ENCODE results near the gene TAB3.
"Not testable (repeated sequence)": the region's sequence is repeated elsewhere in the genome, so short reads cannot be mapped to it uniquely, and the experiment has no call there.

Gene TAB3

GRCh38 chrX:30822068-30822681, 66.9 kb downstream of the TAB3 start:
- Histone ChIP-seq H3K9ac (ENCODE audit: low read depth, low read length) (no peak overlapping the region), H3K4me1 (ENCODE audit: insufficient read depth, low read length) (no peaks in the 10 kb centered on the region), H3K9me3 (ENCODE audit: control insufficient read depth, insufficient read depth, low read length) (no peaks in the 10 kb centered on the region), H3K36me3 (ENCODE audit: insufficient read depth, low read length) (no peaks in the 10 kb centered on the region; the same call in 1 of the 2 replicates)

GRCh38 chrX:30821116-30821515, 67.9 kb downstream of the TAB3 start:
- Histone ChIP-seq H3K9ac (ENCODE audit: low read depth, low read length) (no peak overlapping the region), H3K4me1 (ENCODE audit: insufficient read depth, low read length) (no peaks in the 10 kb centered on the region), H3K36me3 (ENCODE audit: insufficient read depth, low read length) (no peaks in the 10 kb centered on the region; the same call in 1 of the 2 replicates), H3K9me3 (ENCODE audit: control insufficient read depth, insufficient read depth, low read length) (no peaks in the 10 kb centered on the region)

- H3K9ac ChIP-seq (ENCODE audit: low read depth, low read length): no peak overlapping the region
- no peaks in the 10 kb centered on the region for H3K9me3 ChIP-seq (ENCODE audit: control insufficient read depth, insufficient read depth, low read length)
- H3K4me1 ChIP-seq (ENCODE audit: insufficient read depth, low read length): no peaks in the 10 kb centered on the region
- H3K36me3 ChIP-seq (ENCODE audit: insufficient read depth, low read length): no peaks in the 10 kb centered on the region; the same call in 1 of the 2 replicates
Observed at GRCh38 chrX:30819080-30819479, 70.0 kb downstream of the TAB3 start.

- Histone ChIP-seq H3K36me3 (ENCODE audit: insufficient read depth, low read length) (no peaks in the 10 kb centered on the region), H3K4me1 (ENCODE audit: insufficient read depth, low read length) (peaks cover 4% of the 10 kb centered on the region; the same call in 1 of the 2 replicates), H3K9me3 (ENCODE audit: control insufficient read depth, insufficient read depth, low read length) (no peaks in the 10 kb centered on the region), H3K9ac (ENCODE audit: low read depth, low read length) (no peak overlapping the region)
Observed at GRCh38 chrX:30816079-30816478, 73.0 kb downstream of the TAB3 start.

- no peaks in the 10 kb centered on the region for H3K9me3 ChIP-seq (ENCODE audit: control insufficient read depth, insufficient read depth, low read length)
- no peaks in the 10 kb centered on the region for H3K36me3 ChIP-seq (ENCODE audit: insufficient read depth, low read length)
- peaks cover 4% of the 10 kb centered on the region; the same call in 1 of the 2 replicates for H3K4me1 ChIP-seq (ENCODE audit: insufficient read depth, low read length)
- no peak overlapping the region for H3K9ac ChIP-seq (ENCODE audit: low read depth, low read length)
Observed at GRCh38 chrX:30814978-30815377, 74.1 kb downstream of the TAB3 start.

GRCh38 chrX:30812326-30812725, 76.7 kb downstream of the TAB3 start:
- Histone ChIP-seq H3K9ac (ENCODE audit: low read depth, low read length) (no peak overlapping the region), H3K9me3 (ENCODE audit: control insufficient read depth, insufficient read depth, low read length) (no peaks in the 10 kb centered on the region), H3K36me3 (ENCODE audit: insufficient read depth, low read length) (no peaks in the 10 kb centered on the region), H3K4me1 (ENCODE audit: insufficient read depth, low read length) (peaks cover 4% of the 10 kb centered on the region; the same call in 1 of the 2 replicates)

GRCh38 chrX:30806187-30806728, 82.8 kb downstream of the TAB3 start:
- H3K4me1 ChIP-seq (ENCODE audit: insufficient read depth, low read length): no peaks in the 10 kb centered on the region
- no peaks in the 10 kb centered on the region for H3K9me3 ChIP-seq (ENCODE audit: control insufficient read depth, insufficient read depth, low read length)
- H3K36me3 ChIP-seq (ENCODE audit: insufficient read depth, low read length): no peaks in the 10 kb centered on the region
- no peak overlapping the region for H3K9ac ChIP-seq (ENCODE audit: low read depth, low read length)

- no peaks in the 10 kb centered on the region for H3K4me1 ChIP-seq (ENCODE audit: insufficient read depth, low read length)
- H3K9me3 ChIP-seq (ENCODE audit: control insufficient read depth, insufficient read depth, low read length): no peaks in the 10 kb centered on the region
- no peak overlapping the region for H3K9ac ChIP-seq (ENCODE audit: low read depth, low read length)
- H3K36me3 ChIP-seq (ENCODE audit: insufficient read depth, low read length): no peaks in the 10 kb centered on the region
Observed at GRCh38 chrX:30804462-30804861, 84.6 kb downstream of the TAB3 start.

GRCh38 chrX:30800901-30801300, 88.2 kb downstream of the TAB3 start:
- H3K9ac ChIP-seq (ENCODE audit: low read depth, low read length): no peak overlapping the region
- no peaks in the 10 kb centered on the region for H3K9me3 ChIP-seq (ENCODE audit: control insufficient read depth, insufficient read depth, low read length)
- no peaks in the 10 kb centered on the region for H3K4me1 ChIP-seq (ENCODE audit: insufficient read depth, low read length)
- no peaks in the 10 kb centered on the region for H3K36me3 ChIP-seq (ENCODE audit: insufficient read depth, low read length)

- H3K9ac ChIP-seq (ENCODE audit: low read depth, low read length): no peak overlapping the region
- H3K36me3 ChIP-seq (ENCODE audit: insufficient read depth, low read length): no peaks in the 10 kb centered on the region
- H3K9me3 ChIP-seq (ENCODE audit: control insufficient read depth, insufficient read depth, low read length): no peaks in the 10 kb centered on the region
- no peaks in the 10 kb centered on the region for H3K4me1 ChIP-seq (ENCODE audit: insufficient read depth, low read length)
Observed at GRCh38 chrX:30799327-30799726, 89.7 kb downstream of the TAB3 start.

- Histone ChIP-seq H3K9me3 (ENCODE audit: control insufficient read depth, insufficient read depth, low read length) (no peaks in the 10 kb centered on the region), H3K9ac (ENCODE audit: low read depth, low read length) (no peak overlapping the region), H3K36me3 (ENCODE audit: insufficient read depth, low read length) (no peaks in the 10 kb centered on the region), H3K4me1 (ENCODE audit: insufficient read depth, low read length) (no peaks in the 10 kb centered on the region)
Observed at GRCh38 chrX:30798810-30799209, 90.2 kb downstream of the TAB3 start.

GRCh38 chrX:30797301-30797700, 91.8 kb downstream of the TAB3 start:
- H3K9me3 ChIP-seq (ENCODE audit: control insufficient read depth, insufficient read depth, low read length); H3K9ac ChIP-seq (ENCODE audit: low read depth, low read length); H3K4me1 ChIP-seq (ENCODE audit: insufficient read depth, low read length); H3K36me3 ChIP-seq (ENCODE audit: insufficient read depth, low read length): not testable (repeated sequence)

- no peaks in the 10 kb centered on the region for H3K9me3 ChIP-seq (ENCODE audit: control insufficient read depth, insufficient read depth, low read length)
- no peaks in the 10 kb centered on the region for H3K36me3 ChIP-seq (ENCODE audit: insufficient read depth, low read length)
- no peaks in the 10 kb centered on the region for H3K4me1 ChIP-seq (ENCODE audit: insufficient read depth, low read length)
- H3K9ac ChIP-seq (ENCODE audit: low read depth, low read length): no peak overlapping the region
Observed at GRCh38 chrX:30795981-30796958, 92.8 kb downstream of the TAB3 start.

GRCh38 chrX:30794497-30794896, 94.6 kb downstream of the TAB3 start:
- no peak overlapping the region for H3K9ac ChIP-seq (ENCODE audit: low read depth, low read length)
- no peaks in the 10 kb centered on the region for H3K36me3 ChIP-seq (ENCODE audit: insufficient read depth, low read length)
- H3K4me1 ChIP-seq (ENCODE audit: insufficient read depth, low read length): no peaks in the 10 kb centered on the region
- H3K9me3 ChIP-seq (ENCODE audit: control insufficient read depth, insufficient read depth, low read length): no peaks in the 10 kb centered on the region

- H3K4me1 ChIP-seq (ENCODE audit: insufficient read depth, low read length): no peaks in the 10 kb centered on the region
- H3K36me3 ChIP-seq (ENCODE audit: insufficient read depth, low read length): no peaks in the 10 kb centered on the region
Observed at GRCh38 chrX:30793767-30794103, 95.3 kb downstream of the TAB3 start.

More at GRCh38 chrX:30793767-30794103, 95.3 kb downstream of the TAB3 start:
- Histone ChIP-seq H3K9me3 (ENCODE audit: control insufficient read depth, insufficient read depth, low read length) (no peaks in the 10 kb centered on the region), H3K9ac (ENCODE audit: low read depth, low read length) (no peak overlapping the region)

Measured in ES-I3 (cell line).